H1 (cell line): ENCODE results near the gene ALKBH3. TPM values are rescaled to one million over a fixed set of nuclear protein-coding genes. Genes with fewer than 3 reads are reported as not detected.

Experiments used
- BACH1 ChIP-seq: IDR thresholded peaks from 2 replicates; pipeline ENCODE4 v1.6.1; 2012; ENCODE audit warnings: low read length, improper control_type of control experiment
- FOSL1 ChIP-seq: IDR thresholded peaks from 2 replicates; pipeline ENCODE4 v1.6.1; 2011; ENCODE audit warnings: mild to moderate bottlenecking, low read depth, low read length, moderate library complexity; ENCODE audit not compliant: insufficient read depth
- POLR2AphosphoS5 ChIP-seq: IDR thresholded peaks from 2 replicates; pipeline ENCODE4 v1.6.1; 2011; ENCODE audit warnings: low read depth, low read length
- SIN3A ChIP-seq, 2 experiments: IDR thresholded peaks in 1 of 2; conservative IDR thresholded peaks in 1 of 2; 2 replicates each; pipeline ENCODE4 v1.6.1; 2011 to 2012; ENCODE audit warnings: low read length in 2 of 2, improper control_type of control experiment in 1 of 2, low read depth in 1 of 2, mild to moderate bottlenecking in 1 of 2
- SP2 ChIP-seq: IDR thresholded peaks from 2 replicates; pipeline ENCODE4 v1.6.1; 2012; ENCODE audit warnings: mild to moderate bottlenecking, low read length, inconsistent platforms
- USF2 ChIP-seq: IDR thresholded peaks from 2 replicates; pipeline ENCODE4 v1.6.1; 2011; ENCODE audit warnings: low read length, improper control_type of control experiment
- polyA plus RNA-seq, 7 experiments: library from polyadenylated mRNA; depleted of rRNA in 3 of 7; stranded (reverse) in 5 of 7; unstranded in 2 of 7; fragments of >200 nt in 5 of 7; fragments of 200-250 nt in 2 of 7; gene quantifications; 1 replicate in 5 of 7; 2 replicates in 1 of 7; 4 replicates in 1 of 7; pipeline versions ENCODE4 v1.2.1 to v1.2.3, GENCODE V29; 2011 to 2013; ENCODE audit warnings: missing spikeins in 2 of 7, mixed read lengths in 2 of 7
- total RNA-seq: library from RNA; stranded (reverse); fragmentation: NEBNext Ultra II Directional; extraction: Animal tissue kit (Norgen Biotek cat#: 25700); gene quantifications from 2 replicates; pipeline ENCODE4 v1.2.1, GENCODE V29; 2021
- TF ChIP-seq, protein P1 (sequence below): IDR thresholded peaks from 2 replicates; pipeline ENCODE4 v1.6.1; 2012; ENCODE audit warnings: low read length, inconsistent platforms
- TF ChIP-seq, protein P2 (sequence below): IDR thresholded peaks from 2 replicates; pipeline ENCODE4 v1.6.1; 2012; ENCODE audit warnings: inconsistent platforms

The ALKBH3 gene
- total and polyA plus RNA-seq, 2 of the 8 experiments (the other 6 are each of a cell fraction or from before 2014, with no cell fraction given), result 10.5 to 11.4 TPM

GRCh38 chr11:43837879-43838278 is 42.8 kb upstream of the ALKBH3 start (continued):
- TF ChIP-seq USF2, result no peak
- TF ChIP-seq, protein P1, sequence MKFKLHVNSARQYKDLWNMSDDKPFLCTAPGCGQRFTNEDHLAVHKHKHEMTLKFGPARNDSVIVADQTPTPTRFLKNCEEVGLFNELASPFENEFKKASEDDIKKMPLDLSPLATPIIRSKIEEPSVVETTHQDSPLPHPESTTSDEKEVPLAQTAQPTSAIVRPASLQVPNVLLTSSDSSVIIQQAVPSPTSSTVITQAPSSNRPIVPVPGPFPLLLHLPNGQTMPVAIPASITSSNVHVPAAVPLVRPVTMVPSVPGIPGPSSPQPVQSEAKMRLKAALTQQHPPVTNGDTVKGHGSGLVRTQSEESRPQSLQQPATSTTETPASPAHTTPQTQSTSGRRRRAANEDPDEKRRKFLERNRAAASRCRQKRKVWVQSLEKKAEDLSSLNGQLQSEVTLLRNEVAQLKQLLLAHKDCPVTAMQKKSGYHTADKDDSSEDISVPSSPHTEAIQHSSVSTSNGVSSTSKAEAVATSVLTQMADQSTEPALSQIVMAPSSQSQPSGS, result no peak
- no peak for TF ChIP-seq BACH1
- no peak for TF ChIP-seq SP2
- TF ChIP-seq, protein P2, sequence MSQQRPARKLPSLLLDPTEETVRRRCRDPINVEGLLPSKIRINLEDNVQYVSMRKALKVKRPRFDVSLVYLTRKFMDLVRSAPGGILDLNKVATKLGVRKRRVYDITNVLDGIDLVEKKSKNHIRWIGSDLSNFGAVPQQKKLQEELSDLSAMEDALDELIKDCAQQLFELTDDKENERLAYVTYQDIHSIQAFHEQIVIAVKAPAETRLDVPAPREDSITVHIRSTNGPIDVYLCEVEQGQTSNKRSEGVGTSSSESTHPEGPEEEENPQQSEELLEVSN, result no peak
- no peak for TF ChIP-seq FOSL1
- no peak for TF ChIP-seq SIN3A (conservative IDR thresholded peaks at IDR 0.05 in 1 of 2, IDR thresholded peaks at IDR 0.05 in 1 of 2; ENCODE audit: low read depth in 1 of 2, low read length in 2 of 2)
- no peak for TF ChIP-seq POLR2AphosphoS5
